Activated naive CD4-positive, alpha-beta T cell treated with anti-CD3 and anti-CD28 coated beads, Interleukin-2, amount 50 U/mL, for 72 hours (primary cell): ENCODE data around the gene IRF2. TPM values are rescaled to one million over a fixed set of nuclear protein-coding genes. Genes with fewer than 3 reads are reported as not detected.

Source experiments
- ATAC-seq, 2 donors: fragments of 150-1000 bp; cut with Tn5 transposase; 2 replicates each; pipeline ENCODE4 v1.10.0; 2021; ENCODE audit warnings: mild to moderate bottlenecking in 2 of 2, moderate library complexity in 2 of 2
- DNase-seq, 2 donors: peaks; one replicate each; pipeline ENCODE4 v3.0.0; 2021 to 2022; ENCODE audit warnings: low spot score in 2 of 2
- H3K27ac Mint-ChIP-seq, 2 donors: one replicate each; pipeline ENCODE4 v1.8.0; 2022; ENCODE audit warnings: mild to moderate bottlenecking in 2 of 2, mixed read lengths in 2 of 2
- H3K36me3 Mint-ChIP-seq, 2 donors: one replicate each; pipeline ENCODE4 v1.8.0; 2022; ENCODE audit warnings: mixed read lengths in 2 of 2
- H3K9me3 Mint-ChIP-seq, 2 donors: one replicate each; pipeline ENCODE4 v1.8.0; 2022; ENCODE audit warnings: mixed read lengths in 2 of 2
- total RNA-seq, 2 donors: library from RNA; stranded (reverse); gene quantifications; one replicate each; pipeline ENCODE4 v1.2.3, GENCODE V29; 2022

Gene IRF2
- total RNA-seq, 2 donors from 2014 or later = 52.7 to 56.8 TPM

- DNase-seq (no peak), ATAC-seq (no peak)
- H3K9me3 Mint-ChIP-seq = no peaks in the 10 kb centered on the region
- H3K36me3 Mint-ChIP-seq = peaks cover 20 to 35% of the 10 kb centered on the region in 2 donors
- H3K27ac Mint-ChIP-seq = no peak overlapping the region
Observed at GRCh38 chr4:184428787-184429186, 45.6 kb downstream of the IRF2 start.

GRCh38 chr4:184427687-184428086, 46.7 kb downstream of the IRF2 start:
- ATAC-seq (no peak), DNase-seq (no peak)
- H3K27ac Mint-ChIP-seq = peak overlapping the region; percentile 42 to 83
- H3K9me3 Mint-ChIP-seq = peaks cover 0 to under 1% of the 10 kb centered on the region in 2 donors
- peaks cover 20 to 45% of the 10 kb centered on the region in 2 donors for H3K36me3 Mint-ChIP-seq

- peaks cover 0 to 5% of the 10 kb centered on the region in 2 donors for H3K9me3 Mint-ChIP-seq
- H3K27ac Mint-ChIP-seq = peak overlapping the region; percentile 38 to 75
- ATAC-seq (no peak), DNase-seq (no peak)
- peaks cover 26 to 50% of the 10 kb centered on the region in 2 donors for H3K36me3 Mint-ChIP-seq
Observed at GRCh38 chr4:184427093-184427492, 47.3 kb downstream of the IRF2 start.

GRCh38 chr4:184424993-184425758, 49.2 kb downstream of the IRF2 start:
- Mint-ChIP-seq H3K9me3 (peaks cover 0 to 5% of the 10 kb centered on the region in 2 donors), H3K36me3 (peaks cover 28 to 59% of the 10 kb centered on the region in 2 donors), H3K27ac (no peak overlapping the region)
- DNase-seq (no peak), ATAC-seq (no peak)

- H3K36me3 Mint-ChIP-seq = peaks cover 28 to 62% of the 10 kb centered on the region in 2 donors
Observed at GRCh38 chr4:184424279-184424678, 50.1 kb downstream of the IRF2 start.

GRCh38 chr4:184423003-184423686, 51.2 kb downstream of the IRF2 start:
- Mint-ChIP-seq H3K36me3 (peaks cover 33 to 70% of the 10 kb centered on the region in 2 donors), H3K27ac (no peak overlapping the region), H3K9me3 (peaks cover 0 to 5% of the 10 kb centered on the region in 2 donors)
- DNase-seq = no peak
- no peak for ATAC-seq

More at GRCh38 chr4:184424279-184424678, 50.1 kb downstream of the IRF2 start:
- DNase-seq (no peak), ATAC-seq (no peak)
- H3K9me3 Mint-ChIP-seq = peaks cover 0 to 5% of the 10 kb centered on the region in 2 donors
- H3K27ac Mint-ChIP-seq = no peak overlapping the region

GRCh38 chr4:184422378-184422777, 52.0 kb downstream of the IRF2 start:
- ATAC-seq (no peak), DNase-seq (no peak)
- Mint-ChIP-seq H3K36me3 (peaks cover 33 to 66% of the 10 kb centered on the region in 2 donors), H3K27ac (no peak overlapping the region), H3K9me3 (peaks cover 0 to 5% of the 10 kb centered on the region in 2 donors)

- peak overlapping the region; percentile 66 to 81 for H3K27ac Mint-ChIP-seq
Observed at GRCh38 chr4:184421533-184422155, 52.7 kb downstream of the IRF2 start.

GRCh38 chr4:184420881-184421416, 53.4 kb downstream of the IRF2 start:
- peak overlapping the region; percentile 66 to 81 for H3K27ac Mint-ChIP-seq
- H3K36me3 Mint-ChIP-seq = peaks cover 21 to 56% of the 10 kb centered on the region in 2 donors
- DNase-seq (no peak), ATAC-seq (peak; percentile 23 to 27)
- peaks cover 0 to 5% of the 10 kb centered on the region in 2 donors for H3K9me3 Mint-ChIP-seq

More at GRCh38 chr4:184421533-184422155, 52.7 kb downstream of the IRF2 start:
- DNase-seq (peak in 1 of 2 donors; percentile 18), ATAC-seq (peak in 1 of 2 donors; percentile 9)
- Mint-ChIP-seq H3K9me3 (peaks cover 0 to 5% of the 10 kb centered on the region in 2 donors), H3K36me3 (peaks cover 27 to 61% of the 10 kb centered on the region in 2 donors)

GRCh38 chr4:184420402-184420801, 53.9 kb downstream of the IRF2 start:
- H3K9me3 Mint-ChIP-seq = peaks cover 0 to 5% of the 10 kb centered on the region in 2 donors
- peaks cover 20 to 57% of the 10 kb centered on the region in 2 donors for H3K36me3 Mint-ChIP-seq
- H3K27ac Mint-ChIP-seq = peak overlapping the region; percentile 66 to 81
- ATAC-seq = peak; percentile 41 to 44
- no peak for DNase-seq

- ATAC-seq (no peak), DNase-seq (no peak)
- H3K27ac Mint-ChIP-seq = peak overlapping the region in 1 of 2 donors; percentile 81
- peaks cover 0 to 5% of the 10 kb centered on the region in 2 donors for H3K9me3 Mint-ChIP-seq
- peaks cover 16 to 57% of the 10 kb centered on the region in 2 donors for H3K36me3 Mint-ChIP-seq
Observed at GRCh38 chr4:184419976-184420375, 54.4 kb downstream of the IRF2 start.

- Mint-ChIP-seq H3K9me3 (peaks cover 0 to 5% of the 10 kb centered on the region in 2 donors), H3K36me3 (peaks cover 13 to 57% of the 10 kb centered on the region in 2 donors), H3K27ac (peak overlapping the region; percentile 77 to 89)
- DNase-seq (peak in 1 of 2 donors; percentile 23), ATAC-seq (peak; percentile 84 to 87)
Observed at GRCh38 chr4:184417802-184418511, 56.4 kb downstream of the IRF2 start.

- DNase-seq (peak in 1 of 2 donors; percentile 36), ATAC-seq (peak; percentile 41 to 62)
- H3K9me3 Mint-ChIP-seq = no peaks in the 10 kb centered on the region
- H3K27ac Mint-ChIP-seq = peak overlapping the region; percentile 77 to 89
- H3K36me3 Mint-ChIP-seq = peaks cover 8 to 55% of the 10 kb centered on the region in 2 donors
Observed at GRCh38 chr4:184416913-184417734, 57.2 kb downstream of the IRF2 start.

GRCh38 chr4:184415071-184415470, 59.3 kb downstream of the IRF2 start:
- ATAC-seq = peak; percentile 23 to 39
- H3K36me3 Mint-ChIP-seq = peaks cover 11 to 51% of the 10 kb centered on the region in 2 donors
- no peaks in the 10 kb centered on the region for H3K9me3 Mint-ChIP-seq
- H3K27ac Mint-ChIP-seq = peak overlapping the region in 1 of 2 donors; percentile 29
- DNase-seq = no peak
